GM23248 (cell line): ENCODE results near the gene LDB2.

Experiments used
- EZH2 ChIP-seq: fragments of 200-600 bp; sonication (generic); IDR thresholded peaks from 2 replicates; pipeline ENCODE4 v1.6.1; 2018; ENCODE audit warnings: antibody characterized with exemption, mild to moderate bottlenecking; ENCODE audit not compliant: insufficient read depth, poor library complexity, severe bottlenecking
- EZH2phosphoT487 ChIP-seq: fragments of 200-600 bp; sonication (generic); IDR thresholded peaks from 2 replicates; pipeline ENCODE4 v1.6.1; 2018; ENCODE audit warnings: antibody characterized with exemption, moderate library complexity, mild to moderate bottlenecking, low read depth; ENCODE audit not compliant: insufficient read depth

DNA sequence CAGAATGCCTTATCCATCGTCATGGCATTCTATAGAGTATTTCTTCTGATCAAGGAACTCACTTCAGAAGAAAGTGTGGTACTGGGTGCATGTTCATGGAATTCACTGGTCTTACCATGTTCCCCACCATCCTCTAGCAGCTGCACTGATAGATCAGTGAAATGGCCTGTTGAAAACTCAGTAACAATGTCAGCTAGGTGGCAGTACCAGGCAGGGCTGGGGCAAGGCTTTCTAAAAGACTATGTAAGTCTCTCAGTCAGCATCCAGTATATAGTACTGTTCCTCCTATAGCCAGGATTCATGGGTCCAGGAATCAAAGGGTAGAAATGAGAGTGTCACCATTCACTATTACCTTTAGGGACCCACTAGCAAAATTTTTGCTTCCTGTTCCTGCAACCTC is 15.8 kb upstream of the LDB2 start:
- TF ChIP-seq EZH2phosphoT487: no peak
- TF ChIP-seq EZH2: no peak
